ENCODE measurements around the gene MAEA. TPM values are rescaled to one million over a fixed set of nuclear protein-coding genes. Genes with fewer than 3 reads are reported as not detected.
A peak's percentile ranks its signal among the peaks of the same experiment; 100 is the strongest.

Gene MAEA
- total and polyA plus RNA-seq, 2 of the 8 experiments (the other 6 are each of a cell fraction or from before 2014, with no cell fraction given) = 75.8 to 133 TPM

DNA sequence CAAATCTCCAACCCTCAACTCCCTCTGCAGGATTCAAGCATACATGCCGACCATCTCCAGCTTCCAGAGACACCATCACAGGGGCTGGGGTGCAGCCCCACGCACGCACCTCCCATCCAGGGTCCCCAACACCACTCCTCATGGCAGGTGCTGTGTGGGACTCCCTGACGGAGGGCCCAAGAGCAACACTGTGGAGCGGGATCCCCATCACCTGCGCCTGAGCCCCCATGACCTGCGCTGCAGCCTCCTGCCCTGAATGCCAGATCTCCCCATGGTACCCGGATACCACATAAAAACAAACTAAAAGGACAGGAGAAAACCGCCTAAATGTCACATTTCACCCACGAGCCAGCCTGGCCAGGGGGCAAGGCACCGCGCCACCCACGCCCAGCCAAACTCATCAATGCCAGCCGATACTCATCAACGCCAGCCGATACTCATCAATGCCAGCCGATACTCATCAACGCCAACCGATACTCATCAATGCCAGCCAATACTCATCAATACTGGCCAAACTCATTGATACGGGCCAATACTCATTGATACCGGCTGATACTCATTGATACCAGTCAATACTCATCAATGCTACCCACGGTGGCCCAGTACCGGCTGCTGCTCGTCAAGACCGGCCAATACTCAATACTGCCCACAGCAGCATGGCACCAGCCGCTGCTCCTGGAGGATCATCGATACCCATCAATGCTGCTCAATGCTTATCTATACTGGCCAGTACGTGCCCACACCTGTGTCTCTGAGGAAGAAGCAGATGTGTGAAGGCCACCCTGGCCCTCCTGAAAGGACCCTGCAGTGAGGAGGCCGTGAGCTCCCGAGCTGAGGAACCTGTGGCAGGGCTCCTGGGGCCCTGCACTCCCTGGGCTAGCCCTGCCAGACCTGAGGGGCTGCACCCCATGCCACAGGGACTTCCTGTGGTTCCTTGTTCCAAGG is 46.9 kb upstream of the MAEA start:
- no peak overlapping the region for H3K4me3 ChIP-seq (ENCODE audit: extremely low read depth in 1 of 4, insufficient read depth in 2 of 4, low read depth in 3 of 4, low read length in 4 of 4)
- H3K9ac ChIP-seq (replicated peaks in 1 of 4; ENCODE audit: extremely low read depth in 1 of 4, low read depth in 3 of 4, low read length in 3 of 4) = no peak overlapping the region
- no peaks in the 10 kb centered on the region; a peak in 1 of 7 replicates for H3K27me3 ChIP-seq (replicated peaks in 1 of 4; ENCODE audit: control insufficient read depth in 3 of 4, extremely low read depth in 1 of 4, insufficient read depth in 3 of 4, low read length in 3 of 4)
- H2BK20ac ChIP-seq (ENCODE audit: low read length) = no peak overlapping the region
- WGBS, 2 experiments (ENCODE audit: extremely low coverage in 1 of 2, insufficient coverage in 1 of 2, insufficient read length in 1 of 2, insufficient replicate concordance in 2 of 2, low coverage in 1 of 2, low lambda C conversion rate in 2 of 2, missing lambda C conversion rate in 1 of 2) = 97% methylated on average over 30 of the region's 30 CpGs; no CpG with 5 or more reads in 1 of the 2 experiments
- no peak overlapping the region for H4K91ac ChIP-seq (replicated peaks; ENCODE audit: insufficient read length, low read length)
- H3K14ac ChIP-seq (ENCODE audit: insufficient read length) = no peak overlapping the region
- H3K79me1 ChIP-seq (ENCODE audit: low read depth, low read length) = peaks cover 30% of the 10 kb centered on the region; the same call in 1 of the 2 replicates
- H4K8ac ChIP-seq (ENCODE audit: extremely low read depth, insufficient read depth, low read length) = peak overlapping the region; percentile 57; the same call in 1 of the 2 replicates
- no peak overlapping the region for H4K5ac ChIP-seq (ENCODE audit: insufficient read length, low read depth, low read length)
- H3K23ac ChIP-seq (ENCODE audit: insufficient read length) = no peak overlapping the region
- no peak overlapping the region for H3K18ac ChIP-seq (ENCODE audit: extremely low read depth, low read length)
- no peak for FAIRE-seq
- no peak overlapping the region; the same call in 1 of the 2 replicates for H2BK5ac ChIP-seq (ENCODE audit: low read depth, low read length)
- H3K27ac ChIP-seq (ENCODE audit: low read depth, low read length) = no peak overlapping the region
- no peak overlapping the region for H2BK120ac ChIP-seq (replicated peaks; ENCODE audit: low read depth, low read length)
- peaks cover 0 to 12% (median 7%) of the 10 kb centered on the region in 4 experiments; a peak in 5 of 7 replicates for H3K4me1 ChIP-seq (replicated peaks in 1 of 4; ENCODE audit: control insufficient read depth in 3 of 4, insufficient read depth in 4 of 4, low read length in 3 of 4)
- no peak overlapping the region for H2BK12ac ChIP-seq (ENCODE audit: low read depth, low read length)
- H2AK5ac ChIP-seq (ENCODE audit: low read depth, low read length) = no peak overlapping the region
- peaks cover 2 to 29% (median 10%) of the 10 kb centered on the region in 4 experiments; a peak in 4 of 8 replicates for H3K36me3 ChIP-seq (ENCODE audit: control insufficient read depth in 2 of 4, insufficient read depth in 4 of 4, low read length in 3 of 4)
- no peak overlapping the region for H2AFZ ChIP-seq (ENCODE audit: low read length)
- no peak overlapping the region for H3K56ac ChIP-seq (replicated peaks; ENCODE audit: insufficient read length, low read depth, low read length)
- POLR2A ChIA-PET (ENCODE audit: partially characterized antibody) = interaction anchor here (0.9 to 1.2 kb wide), 2 partner anchors 26 to 54 kb away, joined by 4 read pairs; no protein-coding TSS in a partner anchor
- no peak overlapping the region for H3K4me2 ChIP-seq (ENCODE audit: insufficient read depth in 1 of 2, low read depth in 2 of 2, low read length in 2 of 2)
- H2BK15ac ChIP-seq (ENCODE audit: low read length) = no peak overlapping the region
- no peaks in the 10 kb centered on the region for H3K9me3 ChIP-seq (ENCODE audit: insufficient read depth in 2 of 2, low read depth in 1 of 2, low read length in 1 of 2)
- peaks cover 50 to 80% of the 10 kb centered on the region in 2 experiments for H3K79me2 ChIP-seq (ENCODE audit: control insufficient read depth in 1 of 2, insufficient read depth in 2 of 2, low read length in 2 of 2)
- H4K20me1 ChIP-seq (replicated peaks in 1 of 2; ENCODE audit: control insufficient read depth in 1 of 2, insufficient read depth in 2 of 2, low read length in 2 of 2) = peaks cover 23 to 50% of the 10 kb centered on the region in 2 experiments
- CTCF ChIA-PET (ENCODE audit: partially characterized antibody) = interaction anchor here (0.6 to 2.2 kb wide), 4 partner anchors 22 to 43 kb away, joined by 3 to 8 read pairs (median 3); no protein-coding TSS in a partner anchor
- no peak for DNase-seq (ENCODE audit: low read depth in 1 of 2, low spot score in 2 of 2)
- H3K23me2 ChIP-seq (ENCODE audit: low read depth, low read length) = peaks cover 4% of the 10 kb centered on the region; the same call in 1 of the 2 replicates
- H3K4ac ChIP-seq (replicated peaks; ENCODE audit: insufficient read length, low read depth, low read length) = no peak overlapping the region
- TF ChIP-seq CBX8 (IDR thresholded peaks at IDR 0.05; ENCODE audit: borderline replicate concordance, low read depth, low read length) (no peak), CBX5 (IDR thresholded peaks at IDR 0.05; ENCODE audit: low read depth, low read length) (no peak), RFX5 (IDR thresholded peaks at IDR 0.05; ENCODE audit: borderline replicate concordance, low read depth, low read length) (no peak), RBBP5 (IDR thresholded peaks at IDR 0.05; ENCODE audit: borderline replicate concordance, low read depth, low read length) (no peak), KDM5A (IDR thresholded peaks at IDR 0.05; ENCODE audit: low read length) (no peak)
- TF ChIP-seq, protein P1, sequence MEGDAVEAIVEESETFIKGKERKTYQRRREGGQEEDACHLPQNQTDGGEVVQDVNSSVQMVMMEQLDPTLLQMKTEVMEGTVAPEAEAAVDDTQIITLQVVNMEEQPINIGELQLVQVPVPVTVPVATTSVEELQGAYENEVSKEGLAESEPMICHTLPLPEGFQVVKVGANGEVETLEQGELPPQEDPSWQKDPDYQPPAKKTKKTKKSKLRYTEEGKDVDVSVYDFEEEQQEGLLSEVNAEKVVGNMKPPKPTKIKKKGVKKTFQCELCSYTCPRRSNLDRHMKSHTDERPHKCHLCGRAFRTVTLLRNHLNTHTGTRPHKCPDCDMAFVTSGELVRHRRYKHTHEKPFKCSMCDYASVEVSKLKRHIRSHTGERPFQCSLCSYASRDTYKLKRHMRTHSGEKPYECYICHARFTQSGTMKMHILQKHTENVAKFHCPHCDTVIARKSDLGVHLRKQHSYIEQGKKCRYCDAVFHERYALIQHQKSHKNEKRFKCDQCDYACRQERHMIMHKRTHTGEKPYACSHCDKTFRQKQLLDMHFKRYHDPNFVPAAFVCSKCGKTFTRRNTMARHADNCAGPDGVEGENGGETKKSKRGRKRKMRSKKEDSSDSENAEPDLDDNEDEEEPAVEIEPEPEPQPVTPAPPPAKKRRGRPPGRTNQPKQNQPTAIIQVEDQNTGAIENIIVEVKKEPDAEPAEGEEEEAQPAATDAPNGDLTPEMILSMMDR (IDR thresholded peaks at IDR 0.05; ENCODE audit: control extremely low read depth in 1 of 3, insufficient read depth in 1 of 3, low read depth in 1 of 3, low read length in 3 of 3) = no peak
- TF ChIP-seq, protein P2, sequence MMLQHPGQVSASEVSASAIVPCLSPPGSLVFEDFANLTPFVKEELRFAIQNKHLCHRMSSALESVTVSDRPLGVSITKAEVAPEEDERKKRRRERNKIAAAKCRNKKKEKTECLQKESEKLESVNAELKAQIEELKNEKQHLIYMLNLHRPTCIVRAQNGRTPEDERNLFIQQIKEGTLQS (IDR thresholded peaks at IDR 0.05; ENCODE audit: insufficient read depth, low read depth, low read length) = no peak

Measured in H1 (cell line).